H1 (cell line): ENCODE measurements around the gene HSPD1. TPM values are rescaled to one million over a fixed set of nuclear protein-coding genes. Genes with fewer than 3 reads are reported as not detected.

Source experiments
- CTCF ChIA-PET: fragments of 300-600 bp; sonication (Branson Sonifier 250); formaldehyde crosslinking; loops from one replicate; lab custom pipeline; 2021; ENCODE audit not compliant: partially characterized antibody; lab: Charles Lee
- POLR2A ChIA-PET: fragments of 300-600 bp; sonication (Branson Sonifier 250); formaldehyde crosslinking; loops from one replicate; lab custom pipeline; 2021; ENCODE audit warnings: inconsistent platforms; ENCODE audit not compliant: partially characterized antibody; lab: Charles Lee
- DNase-seq, 2 experiments: peaks; one replicate each; pipeline versions ENCODE4 v3.0.0 to v3.0.0-alpha.2; 2010 to 2022; ENCODE audit warnings: low spot score in 2 of 2, low read depth in 1 of 2, mixed read lengths in 1 of 2
- FAIRE-seq: peaks from 2 replicates; lab custom pipeline; 2011; peaks lifted over from hg19 to GRCh38; lab: Jason Lieb, UNC
- H2AFZ ChIP-seq: 2 replicates; pipeline ENCODE4 v1.8.1; 2012; ENCODE audit warnings: low read length, inconsistent platforms
- H2AK5ac ChIP-seq: 2 replicates; pipeline ENCODE4 v1.6.1; 2013; ENCODE audit warnings: low read depth, low read length
- H2BK120ac ChIP-seq: replicated peaks from 2 replicates; pipeline ENCODE3; 2013; ENCODE audit warnings: low read depth, low read length, inconsistent platforms
- H2BK12ac ChIP-seq: 2 replicates; pipeline ENCODE4 v1.6.1; 2013; ENCODE audit warnings: low read depth, low read length
- H2BK15ac ChIP-seq: 2 replicates; pipeline ENCODE4 v1.6.1; 2013; ENCODE audit warnings: low read length
- H2BK20ac ChIP-seq: 2 replicates; pipeline ENCODE4 v1.6.1; 2013; ENCODE audit warnings: low read length
- H2BK5ac ChIP-seq: 2 replicates; pipeline ENCODE4 v1.6.1; 2013; ENCODE audit warnings: low read depth, low read length
- H3K14ac ChIP-seq: 2 replicates; pipeline ENCODE4 v1.6.1; 2013; ENCODE audit warnings: inconsistent platforms; ENCODE audit not compliant: insufficient read length
- H3K18ac ChIP-seq: 2 replicates; pipeline ENCODE4 v1.6.1; 2013; ENCODE audit warnings: low read length; ENCODE audit errors: extremely low read depth
- H3K23ac ChIP-seq: 2 replicates; pipeline ENCODE4 v1.6.1; 2013; ENCODE audit warnings: inconsistent platforms; ENCODE audit not compliant: insufficient read length
- H3K23me2 ChIP-seq: 2 replicates; pipeline ENCODE4 v1.6.1; 2013; ENCODE audit warnings: low read depth, low read length
- H3K27ac ChIP-seq: 2 replicates; pipeline ENCODE4 v1.6.1; 2011; ENCODE audit warnings: low read depth, low read length, inconsistent platforms
- H3K27me3 ChIP-seq, 4 experiments: replicated peaks in 1 of 4; 1 replicate in 1 of 4; 2 replicates in 3 of 4; pipeline versions ENCODE4 v1.6.1 to v1.8.1; 2011 to 2013; ENCODE audit warnings: low read length in 3 of 4, mild to moderate bottlenecking in 3 of 4, inconsistent platforms in 2 of 4, mixed read lengths in 2 of 4, moderate library complexity in 1 of 4; ENCODE audit not compliant: control insufficient read depth in 3 of 4, insufficient read depth in 3 of 4; ENCODE audit errors: extremely low read depth in 1 of 4
- H3K36me3 ChIP-seq, 4 experiments: 2 replicates each; pipeline versions ENCODE4 v1.6.1 to v1.8.1; 2011 to 2013; ENCODE audit warnings: mild to moderate bottlenecking in 4 of 4, low read length in 3 of 4, moderate library complexity in 2 of 4, control low read depth in 1 of 4, inconsistent platforms in 1 of 4; ENCODE audit not compliant: insufficient read depth in 4 of 4, control insufficient read depth in 2 of 4
- H3K4ac ChIP-seq: replicated peaks from 2 replicates; pipeline ENCODE3; 2013; ENCODE audit warnings: low read length, low read depth, mixed read lengths, inconsistent platforms; ENCODE audit not compliant: insufficient read length
- H3K4me1 ChIP-seq, 4 experiments: replicated peaks in 1 of 4; 1 replicate in 1 of 4; 2 replicates in 3 of 4; pipeline versions ENCODE4 v1.6.1 to v1.8.1; 2011 to 2013; ENCODE audit warnings: low read length in 3 of 4, inconsistent platforms in 2 of 4, mixed read lengths in 1 of 4; ENCODE audit not compliant: insufficient read depth in 4 of 4, control insufficient read depth in 3 of 4
- H3K4me2 ChIP-seq, 2 experiments: 2 replicates each; pipeline versions ENCODE4 v1.6.1 to v1.8.1; 2011 to 2013; ENCODE audit warnings: low read depth in 2 of 2, low read length in 2 of 2, control low read depth in 1 of 2, inconsistent platforms in 1 of 2, mild to moderate bottlenecking in 1 of 2; ENCODE audit not compliant: insufficient read depth in 1 of 2
- H3K4me3 ChIP-seq, 4 experiments: fragments of 200-600, 300-600 bp in 1 of 4; sonication (generic), shearing (Covaris generic), sonication (Bioruptor Twin) in 1 of 4; 2 replicates each; pipeline versions ENCODE4 v1.5.1 to v1.8.1; 2011 to 2016; ENCODE audit warnings: low read length in 4 of 4, low read depth in 3 of 4, control low read depth in 2 of 4, inconsistent platforms in 2 of 4, mild to moderate bottlenecking in 2 of 4, mixed read lengths in 1 of 4, moderate library complexity in 1 of 4; ENCODE audit not compliant: insufficient read depth in 2 of 4; ENCODE audit errors: extremely low read depth in 1 of 4
- H3K56ac ChIP-seq: replicated peaks from 2 replicates; pipeline ENCODE3; 2013; ENCODE audit warnings: low read depth, mild to moderate bottlenecking, mixed read lengths, low read length, inconsistent platforms; ENCODE audit not compliant: insufficient read length
- H3K79me1 ChIP-seq: 2 replicates; pipeline ENCODE4 v1.6.1; 2013; ENCODE audit warnings: low read depth, low read length, control low read depth
- H3K79me2 ChIP-seq, 2 experiments: 2 replicates each; pipeline versions ENCODE4 v1.6.1 to v1.8.1; 2012 to 2013; ENCODE audit warnings: low read length in 2 of 2, mild to moderate bottlenecking in 2 of 2, inconsistent platforms in 1 of 2; ENCODE audit not compliant: insufficient read depth in 2 of 2, control insufficient read depth in 1 of 2
- H3K9ac ChIP-seq, 4 experiments: replicated peaks in 1 of 4; 1 replicate in 1 of 4; 2 replicates in 3 of 4; pipeline versions ENCODE4 v1.6.1 to v1.8.1; 2011 to 2013; ENCODE audit warnings: low read depth in 3 of 4, low read length in 3 of 4, control low read depth in 2 of 4, mild to moderate bottlenecking in 2 of 4, moderate library complexity in 2 of 4, inconsistent platforms in 1 of 4; ENCODE audit errors: extremely low read depth in 1 of 4
- H3K9me3 ChIP-seq, 2 experiments: 2 replicates each; pipeline versions ENCODE4 v1.6.1 to v1.8.1; 2012 to 2013; ENCODE audit warnings: mild to moderate bottlenecking in 2 of 2, moderate library complexity in 2 of 2, control low read depth in 1 of 2, inconsistent platforms in 1 of 2, low read depth in 1 of 2, low read length in 1 of 2, mixed read lengths in 1 of 2; ENCODE audit not compliant: insufficient read depth in 2 of 2
- H4K20me1 ChIP-seq, 2 experiments: replicated peaks in 1 of 2; 2 replicates each; pipeline versions ENCODE3 to v1.8.1; 2011 to 2013; ENCODE audit warnings: inconsistent platforms in 2 of 2, low read length in 2 of 2, mild to moderate bottlenecking in 1 of 2; ENCODE audit not compliant: insufficient read depth in 2 of 2, control insufficient read depth in 1 of 2
- H4K5ac ChIP-seq: 2 replicates; pipeline ENCODE4 v1.6.1; 2013; ENCODE audit warnings: low read length, low read depth, mixed read lengths, inconsistent platforms; ENCODE audit not compliant: insufficient read length
- H4K8ac ChIP-seq: 2 replicates; pipeline ENCODE4 v1.8.0; 2013; ENCODE audit warnings: mild to moderate bottlenecking, moderate library complexity, low read length, inconsistent platforms; ENCODE audit not compliant: insufficient read depth; ENCODE audit errors: extremely low read depth
- H4K91ac ChIP-seq: replicated peaks from 2 replicates; pipeline ENCODE3; 2013; ENCODE audit warnings: low read length, mixed read lengths, inconsistent platforms; ENCODE audit not compliant: insufficient read length
- BCL11A ChIP-seq, 2 experiments: IDR thresholded peaks; one replicate each; pipeline ENCODE4 v1.6.1; 2011; ENCODE audit warnings: low read depth in 2 of 2, low read length in 2 of 2, mild to moderate bottlenecking in 2 of 2
- CBX8 ChIP-seq: fragments of 300-800, 300-1000 bp; sonication (generic); IDR thresholded peaks from 2 replicates; pipeline ENCODE4 v1.7.1; 2016; ENCODE audit warnings: low read depth, low read length, borderline replicate concordance
- CHD1 ChIP-seq: IDR thresholded peaks from 2 replicates; pipeline ENCODE4 v1.6.1; 2012; ENCODE audit warnings: low read depth, low read length, improper control_type of control experiment
- HDAC6 ChIP-seq: IDR thresholded peaks from one replicate; pipeline ENCODE4 v1.7.1; 2012; ENCODE audit warnings: low read depth, mild to moderate bottlenecking, inconsistent platforms, low read length, moderate library complexity
- POLR2AphosphoS5 ChIP-seq: IDR thresholded peaks from 2 replicates; pipeline ENCODE4 v1.6.1; 2011; ENCODE audit warnings: low read depth, low read length
- RNF2 ChIP-seq: fragments of 200-900, 300-1000 bp; sonication (generic); IDR thresholded peaks from 2 replicates; pipeline ENCODE4 v1.7.1; 2016; ENCODE audit warnings: borderline replicate concordance, low read depth, mild to moderate bottlenecking, antibody characterized with exemption, low read length; ENCODE audit not compliant: poor library complexity, severe bottlenecking; ENCODE audit errors: missing control alignments
- SP2 ChIP-seq: IDR thresholded peaks from 2 replicates; pipeline ENCODE4 v1.6.1; 2012; ENCODE audit warnings: mild to moderate bottlenecking, low read length, inconsistent platforms
- WGBS, 2 experiments: shearing (Covaris generic) in 1 of 2; methylation state at CpG; one replicate each; pipeline versions ENCODE4 v1.1.6 to v1.1.7; 2013 to 2015; ENCODE audit warnings: low lambda C conversion rate in 2 of 2, mixed read lengths in 2 of 2, inconsistent platforms in 1 of 2, low coverage in 1 of 2, missing lambda C conversion rate in 1 of 2; ENCODE audit not compliant: insufficient replicate concordance in 2 of 2, insufficient coverage in 1 of 2, insufficient read length in 1 of 2; ENCODE audit errors: extremely low coverage in 1 of 2, missing lambda C conversion rate in 1 of 2; 5-methylcytosine and 5-hydroxymethylcytosine counted together
- polyA plus RNA-seq, 7 experiments: library from polyadenylated mRNA; depleted of rRNA in 3 of 7; stranded (reverse) in 5 of 7; unstranded in 2 of 7; fragments of >200 nt in 5 of 7; fragments of 200-250 nt in 2 of 7; gene quantifications; 1 replicate in 5 of 7; 2 replicates in 1 of 7; 4 replicates in 1 of 7; pipeline versions ENCODE4 v1.2.1 to v1.2.3, GENCODE V29; 2011 to 2013; ENCODE audit warnings: missing spikeins in 2 of 7, mixed read lengths in 2 of 7
- total RNA-seq: library from RNA; stranded (reverse); fragmentation: NEBNext Ultra II Directional; extraction: Animal tissue kit (Norgen Biotek cat#: 25700); gene quantifications from 2 replicates; pipeline ENCODE4 v1.2.1, GENCODE V29; 2021
- TF ChIP-seq, protein P1 (sequence below): IDR thresholded peaks from 2 replicates; pipeline ENCODE4 v1.6.1; 2011; ENCODE audit warnings: low read depth, mild to moderate bottlenecking, low read length; ENCODE audit not compliant: insufficient read depth

Gene HSPD1
- total and polyA plus RNA-seq, 2 of the 8 experiments (the other 6 are each of a cell fraction or from before 2014, with no cell fraction given), result 221 to 1,108 TPM

DNA sequence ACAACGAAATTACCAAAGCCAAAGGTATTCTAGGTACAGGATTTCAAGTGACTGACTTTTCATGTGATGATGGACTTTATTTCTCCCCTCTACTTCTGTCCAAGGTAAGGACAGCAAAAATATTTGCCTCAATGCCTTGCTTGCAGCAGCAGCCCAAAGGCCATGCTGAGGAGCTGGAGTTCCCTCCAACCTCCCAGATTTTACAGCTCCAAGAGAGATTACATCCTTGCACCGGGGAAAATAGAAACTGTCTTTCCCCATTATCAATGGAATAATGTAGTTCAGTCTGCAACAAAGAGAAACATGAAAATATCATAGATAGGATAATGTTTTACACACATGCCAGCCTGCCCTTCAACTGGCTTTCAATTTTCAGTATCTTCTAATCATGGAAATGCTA, 13.5 kb downstream of the HSPD1 start:
- Histone ChIP-seq H2BK5ac (no peak overlapping the region), H3K27me3 (no peaks in the 10 kb centered on the region), H3K4me3 (no peak overlapping the region), H3K9me3 (no peaks in the 10 kb centered on the region), H3K56ac (no peak overlapping the region), H2BK12ac (no peak overlapping the region), H2BK120ac (no peak overlapping the region), H4K5ac (no peak overlapping the region), H4K91ac (no peak overlapping the region), H3K23ac (no peak overlapping the region), H3K27ac (no peak overlapping the region), H2AFZ (no peak overlapping the region), H2AK5ac (no peak overlapping the region), H3K4me2 (no peak overlapping the region)
- ChIA-PET CTCF (no interaction called here), POLR2A (interaction anchor here (2.9 to 10.5 kb wide), 2 partner anchors 16 to 21 kb away, joined by 14 to 270 read pairs; partner anchors contain the start of genes HSPD1 and HSPE1)
- DNase-seq, result no peak
- 79% methylated on average over 2 of the region's 2 CpGs; no CpG with 5 or more reads in 1 of the 2 experiments for WGBS, 2 experiments
- TF ChIP-seq BCL11A (IDR thresholded peaks at IDR 0.05; ENCODE audit: low read depth in 2 of 2, low read length in 2 of 2), result no peak
- no peak for TF ChIP-seq CBX8
- TF ChIP-seq RNF2, result no peak
- TF ChIP-seq CHD1, result no peak
- TF ChIP-seq, protein P1, sequence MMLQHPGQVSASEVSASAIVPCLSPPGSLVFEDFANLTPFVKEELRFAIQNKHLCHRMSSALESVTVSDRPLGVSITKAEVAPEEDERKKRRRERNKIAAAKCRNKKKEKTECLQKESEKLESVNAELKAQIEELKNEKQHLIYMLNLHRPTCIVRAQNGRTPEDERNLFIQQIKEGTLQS, result no peak
- no peak for TF ChIP-seq SP2
- no peak for TF ChIP-seq HDAC6
- TF ChIP-seq POLR2AphosphoS5, result 0 out of 2 replicates have a peak, but pooled peaks have one; percentile 28
- TF ChIP-seq, all 59 proteins: peak for 1
- Histone ChIP-seq H3K23me2 (no peaks in the 10 kb centered on the region), H3K18ac (no peak overlapping the region), H2BK15ac (no peak overlapping the region), H3K4ac (no peak overlapping the region), H3K9ac (no peak overlapping the region), H4K8ac (no peak overlapping the region; the same call in 1 of the 2 replicates), H3K14ac (no peak overlapping the region), H2BK20ac (no peak overlapping the region), H4K20me1 (peaks cover 6% of the 10 kb centered on the region in 2 experiments), H3K4me1 (no peaks in the 10 kb centered on the region), H3K36me3 (peaks cover 29 to 57% (median 43%) of the 10 kb centered on the region in 4 experiments), H3K79me1 (no peaks in the 10 kb centered on the region), H3K79me2 (peaks cover 0 to 4% of the 10 kb centered on the region in 2 experiments; a peak in 1 of 4 replicates)
- FAIRE-seq, result no peak
